ENCODE data around the gene SLC35F3. TPM values are rescaled to one million over a fixed set of nuclear protein-coding genes. Genes with fewer than 3 reads are reported as not detected.

SLC35F3 gene
- total and polyA plus RNA-seq, 9 of the 15 experiments (the other 6 are each of a cell fraction or from before 2014, with no cell fraction given) = 0.04 to 0.07 (median 0.04) TPM; not detected in 6

GRCh38 chr1:234231061-234231892 lies 326.8 kb downstream of the SLC35F3 start (continued):
- TF ChIP-seq ZNF280A (IDR thresholded peaks at IDR 0.05; ENCODE audit: low read depth, partially characterized antibody) (no peak), E2F3 (CRISPR knock-in tag; IDR thresholded peaks at IDR 0.05) (no peak), SMARCA5 (IDR thresholded peaks at IDR 0.05) (no peak), ZNF277 (CRISPR knock-in tag; IDR thresholded peaks at IDR 0.05; ENCODE audit: borderline replicate concordance) (no peak), SMAD1 (IDR thresholded peaks at IDR 0.05; ENCODE audit: low read depth, low read length, partially characterized antibody) (no peak), BHLHE40 (IDR thresholded peaks at IDR 0.05; ENCODE audit: low read length) (peak; percentile 65), MCM3 (IDR thresholded peaks at IDR 0.05) (no peak), HNRNPLL (IDR thresholded peaks at IDR 0.05; ENCODE audit: low read depth, low read length, poor library complexity, severe bottlenecking) (peak; percentile 29), SREBF2 (CRISPR knock-in tag; IDR thresholded peaks at IDR 0.05) (no peak), FOXJ3 (CRISPR knock-in tag; IDR thresholded peaks at IDR 0.05) (no peak), TRIM28 (IDR thresholded peaks at IDR 0.05) (no peak), ELF2 (CRISPR knock-in tag; IDR thresholded peaks at IDR 0.05) (no peak), ZNF431 (CRISPR knock-in tag; IDR thresholded peaks at IDR 0.05) (no peak), RAD51 (IDR thresholded peaks at IDR 0.05; ENCODE audit: borderline replicate concordance, low read depth) (no peak), STAT5A (IDR thresholded peaks at IDR 0.05; ENCODE audit: borderline replicate concordance, low read length) (no peak), ATF1 (CRISPR knock-in tag; IDR thresholded peaks at IDR 0.05) (no peak), ATF1 (tag; IDR thresholded peaks at IDR 0.05) (peak; percentile 44), NBN (IDR thresholded peaks at IDR 0.05; ENCODE audit: low read depth) (no peak), MED1 (CRISPR knock-in tag; IDR thresholded peaks at IDR 0.05; ENCODE audit: borderline replicate concordance) (no peak), CBX3 (IDR thresholded peaks at IDR 0.05; ENCODE audit: borderline replicate concordance in 1 of 2, low read length in 2 of 2) (no peak), ETV5 (CRISPR knock-in tag; IDR thresholded peaks at IDR 0.05; ENCODE audit: low read depth) (no peak), MITF (IDR thresholded peaks at IDR 0.05) (no peak), ZBTB43 (CRISPR knock-in tag; IDR thresholded peaks at IDR 0.05) (no peak), GTF2B (IDR thresholded peaks at IDR 0.05; ENCODE audit: extremely low read depth, insufficient read length) (no peak)

All from K562 (cell line).